ENCODE data around the gene EPHB1.

- no peak for TF ChIP-seq CTCF (IDR thresholded peaks at IDR 0.05; ENCODE audit: insufficient read depth, low read length)
- TF ChIP-seq POLR2AphosphoS5 (IDR thresholded peaks at IDR 0.05; ENCODE audit: low read depth): no peak
- no peak for TF ChIP-seq GABPA (IDR thresholded peaks at IDR 0.05; ENCODE audit: low read depth)
These were observed 13.8 kb downstream of the EPHB1 start for GRCh38 chr3:134808835-134809234.
